Erythroblast (primary cell): ENCODE results near the gene LINGO1.

Source experiments
- DNase-seq, 2 experiments: peaks; one replicate each; lab custom pipeline; 2025; lab: John Stamatoyannopoulos, UW
- GATA1 ChIP-seq: IDR thresholded peaks from 2 replicates; pipeline ENCODE4 v1.6.1; 2011; ENCODE audit warnings: low read depth, mild to moderate bottlenecking, control low read depth, low read length, moderate library complexity
- POLR2A ChIP-seq: IDR thresholded peaks from 2 replicates; pipeline ENCODE4 v1.6.1; 2011; ENCODE audit warnings: mild to moderate bottlenecking, low read length

The LINGO1 gene

DNA sequence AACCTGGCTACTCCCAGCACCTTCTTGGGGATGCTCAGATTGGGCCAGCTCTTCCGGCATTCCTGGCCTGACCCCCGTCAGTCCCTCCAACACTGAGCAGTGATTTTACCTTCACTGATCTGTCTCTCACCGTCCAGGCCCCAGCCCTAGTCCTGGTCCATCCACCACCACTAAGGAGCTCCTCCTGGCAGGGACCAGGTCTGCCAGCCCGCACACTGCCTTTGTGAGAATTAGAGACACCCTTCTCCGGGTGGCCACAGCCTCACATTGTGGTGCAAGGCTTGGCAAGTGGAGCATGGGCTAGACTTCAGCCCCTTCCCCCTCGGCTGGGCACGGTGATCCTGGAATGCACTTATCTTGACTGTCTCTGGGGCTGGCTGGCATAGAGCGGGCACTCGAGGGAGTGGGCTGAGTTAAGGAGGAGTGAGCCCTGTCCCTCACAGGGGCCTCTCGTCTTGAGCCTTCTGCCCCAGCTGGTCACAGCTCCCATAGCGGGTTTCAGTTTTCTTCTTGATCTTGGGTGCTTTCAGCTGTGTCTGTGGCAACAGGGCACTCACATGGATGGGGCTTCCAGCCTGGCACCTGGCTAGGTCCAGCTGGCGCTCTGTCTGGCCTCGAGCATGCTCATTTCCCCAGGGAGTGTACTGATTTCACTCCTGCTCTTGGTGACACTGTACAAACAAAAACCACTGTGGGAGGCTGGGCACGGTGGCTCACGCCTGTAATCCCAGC is 53.9 kb downstream of the LINGO1 start:
- DNase-seq: no peak
- TF ChIP-seq POLR2A: no peak
- no peak for TF ChIP-seq GATA1

DNA sequence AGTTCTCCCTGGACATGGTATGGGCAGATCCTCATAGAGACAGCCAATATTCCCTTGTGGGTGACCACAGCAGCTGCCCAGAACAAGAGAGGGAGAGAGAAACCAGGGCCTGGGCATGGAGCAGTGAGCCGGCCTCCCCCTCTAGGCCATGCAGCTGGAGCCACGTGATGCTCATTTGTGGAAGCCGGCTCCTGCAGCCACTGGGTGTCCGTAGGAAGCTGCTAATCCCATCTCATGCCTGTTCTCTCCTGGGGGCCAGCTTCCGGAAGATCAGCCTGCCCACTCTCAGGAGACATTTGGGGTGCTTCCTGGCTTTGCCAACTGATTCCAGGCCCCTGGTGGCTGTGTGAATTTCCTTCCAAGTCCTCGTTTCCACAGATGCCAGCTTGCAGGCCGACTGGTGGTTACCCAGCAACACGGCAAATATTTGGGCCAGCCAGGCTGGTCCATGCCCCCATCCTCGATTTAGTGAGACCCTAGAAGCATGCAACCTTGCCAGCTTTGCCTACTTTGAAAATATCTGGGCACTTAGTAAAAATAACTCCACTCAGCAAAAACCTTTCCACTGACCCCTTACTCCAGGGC is 55.3 kb downstream of the LINGO1 start:
- TF ChIP-seq GATA1 (no peak), POLR2A (no peak)
- no peak for DNase-seq

DNA sequence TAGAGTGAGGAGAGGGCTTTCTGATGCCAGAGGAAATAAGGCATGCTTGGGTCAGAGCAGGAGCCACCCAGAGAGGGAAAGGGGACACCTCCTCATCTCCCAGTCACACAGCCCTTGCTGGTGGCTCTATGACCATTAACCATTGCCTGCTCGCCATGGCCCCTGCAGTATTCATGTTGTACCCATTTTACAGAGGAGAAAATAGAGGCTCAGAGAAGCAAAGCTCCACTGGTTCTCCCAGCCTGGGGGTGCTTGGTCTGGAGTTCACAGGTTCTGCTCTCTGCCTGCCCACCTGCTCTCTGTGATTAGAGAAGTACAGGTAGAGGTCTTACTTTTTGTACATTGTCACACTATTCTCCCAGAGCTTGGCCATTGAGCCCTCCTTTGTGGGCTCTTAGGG is 56.2 kb downstream of the LINGO1 start:
- TF ChIP-seq GATA1: no peak
- TF ChIP-seq POLR2A: no peak
- DNase-seq: no peak

DNA sequence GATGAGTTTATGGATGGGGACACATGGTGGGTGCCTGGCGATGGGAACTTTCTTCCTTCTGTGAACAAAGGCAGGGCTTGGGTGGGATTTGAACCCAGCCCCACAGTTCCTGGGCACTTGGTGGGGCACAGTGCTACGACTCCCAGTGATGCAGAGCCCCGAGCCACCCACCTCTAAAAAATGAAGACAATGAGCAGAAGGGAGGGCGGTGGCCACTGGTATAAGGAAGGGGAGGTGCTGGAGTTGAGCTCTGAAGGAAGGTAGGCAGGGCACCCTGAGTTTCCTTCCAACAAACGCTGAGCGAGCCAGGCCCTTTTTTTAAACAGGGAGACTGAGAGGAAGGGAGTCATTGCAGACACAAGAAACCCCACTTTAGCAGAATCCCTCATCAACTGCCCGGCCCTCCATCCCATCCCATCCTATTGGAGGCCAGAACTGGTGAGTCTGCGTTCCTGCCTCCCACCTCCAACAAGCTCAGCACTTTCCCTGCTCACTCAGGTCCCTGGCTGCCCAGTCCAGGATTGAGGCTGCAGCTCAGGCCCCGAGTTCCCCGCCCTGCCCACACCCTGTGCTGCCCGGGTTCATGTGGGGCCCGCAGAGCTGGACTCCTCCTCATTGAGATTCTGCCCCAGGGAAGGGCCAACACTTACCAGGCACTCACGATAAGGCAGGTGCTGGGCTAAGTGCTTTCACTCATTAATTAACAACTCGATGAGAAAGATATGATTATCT is 57.3 kb downstream of the LINGO1 start:
- TF ChIP-seq GATA1 (no peak), POLR2A (no peak)
- no peak for DNase-seq

DNA sequence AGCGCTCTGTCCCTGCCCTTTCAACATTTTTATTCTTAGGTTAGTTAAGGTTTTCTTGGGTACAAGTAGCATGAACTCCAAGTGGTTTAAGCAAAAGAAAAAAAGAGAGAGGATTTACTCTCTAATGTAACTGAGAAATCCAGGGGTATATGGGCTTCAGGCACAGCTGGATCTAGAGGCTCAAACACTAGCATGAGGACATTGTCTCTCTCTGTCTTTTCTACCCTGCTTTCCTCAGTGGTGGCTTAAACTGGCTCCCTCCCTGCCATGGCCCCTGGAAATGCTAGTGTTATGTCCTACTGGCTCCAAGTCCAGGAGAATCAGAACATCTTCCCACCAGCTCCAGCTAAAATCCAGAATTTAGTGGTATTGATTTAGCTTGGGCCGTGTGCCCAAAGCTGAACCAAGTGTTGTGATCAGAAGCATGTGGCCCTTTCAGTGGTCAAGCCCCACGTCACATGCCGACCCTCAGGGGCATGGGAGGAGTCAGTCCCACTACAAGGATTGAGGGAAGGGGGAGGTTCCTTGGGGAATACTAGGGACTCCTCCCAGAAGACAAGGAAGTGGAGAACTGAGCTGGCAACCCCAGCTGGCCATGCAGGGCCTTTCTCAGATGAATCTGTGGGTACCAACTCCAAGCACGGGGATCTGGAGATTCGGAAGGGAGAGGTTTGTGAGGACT is 58.0 kb downstream of the LINGO1 start:
- DNase-seq: no peak
- TF ChIP-seq GATA1: no peak
- no peak for TF ChIP-seq POLR2A

DNA sequence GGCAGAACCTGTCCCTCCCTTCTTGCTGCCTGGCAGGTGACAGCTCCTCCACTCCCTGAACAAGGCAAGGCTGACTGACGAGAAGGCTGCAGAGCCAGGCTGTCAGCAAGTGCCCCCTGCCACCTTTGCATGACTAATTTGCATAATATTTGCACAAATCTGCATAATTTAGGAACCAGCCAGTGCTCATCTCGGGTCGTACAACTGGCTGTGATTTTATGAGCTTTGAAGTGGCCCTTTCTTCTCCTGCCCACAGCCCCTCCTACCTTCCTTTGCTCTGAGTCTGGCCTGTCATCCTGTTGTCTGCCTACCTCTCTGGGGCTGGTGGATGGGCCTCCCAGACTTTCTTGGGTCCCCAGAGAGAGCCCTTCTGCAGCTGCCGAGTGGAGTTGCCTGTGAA is 58.9 kb downstream of the LINGO1 start:
- DNase-seq: no peak
- TF ChIP-seq GATA1: no peak
- no peak for TF ChIP-seq POLR2A

DNA sequence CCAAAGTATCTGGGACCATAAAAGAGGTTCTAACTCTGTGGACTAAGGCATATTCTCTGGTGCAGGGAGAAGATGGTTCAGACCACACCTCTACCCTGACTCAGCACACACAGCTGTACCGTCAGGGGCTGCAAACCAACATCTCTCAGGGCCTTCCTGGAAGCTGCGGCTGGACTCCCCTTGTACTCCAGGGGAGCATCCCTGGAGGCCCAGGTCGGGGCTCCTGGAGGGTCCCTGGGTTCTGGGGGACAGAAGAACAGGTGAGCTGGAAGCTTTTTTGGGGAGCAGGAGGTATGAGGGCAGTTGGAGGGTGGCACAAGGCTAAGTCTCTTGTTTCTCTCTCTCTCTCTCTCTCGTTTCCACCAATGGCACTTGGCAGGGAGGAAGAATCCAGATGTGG is 60.5 kb downstream of the LINGO1 start:
- DNase-seq: no peak
- no peak for TF ChIP-seq POLR2A
- no peak for TF ChIP-seq GATA1

DNA sequence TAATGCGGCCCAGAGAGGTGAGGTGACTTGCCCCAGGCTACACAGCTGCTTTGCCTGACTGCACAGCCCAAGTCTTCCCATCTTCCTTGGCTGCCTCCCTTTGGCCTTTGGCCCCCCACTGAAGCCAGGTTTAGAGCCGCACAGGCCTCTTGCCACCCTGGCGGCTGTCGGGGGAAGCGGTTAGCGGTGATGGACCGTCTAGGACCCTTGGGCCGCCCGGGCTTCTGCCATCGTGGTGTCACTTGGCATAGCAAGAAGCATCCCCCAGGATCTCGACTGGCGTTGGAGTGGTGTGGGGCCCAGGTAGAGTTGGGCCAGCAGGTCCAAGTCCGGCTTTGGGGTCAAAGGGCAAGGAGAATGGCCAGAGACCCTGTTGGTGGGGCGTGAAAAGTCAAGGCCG is 61.0 kb downstream of the LINGO1 start:
- DNase-seq: no peak
- no peak for TF ChIP-seq POLR2A
- TF ChIP-seq GATA1: no peak

DNA sequence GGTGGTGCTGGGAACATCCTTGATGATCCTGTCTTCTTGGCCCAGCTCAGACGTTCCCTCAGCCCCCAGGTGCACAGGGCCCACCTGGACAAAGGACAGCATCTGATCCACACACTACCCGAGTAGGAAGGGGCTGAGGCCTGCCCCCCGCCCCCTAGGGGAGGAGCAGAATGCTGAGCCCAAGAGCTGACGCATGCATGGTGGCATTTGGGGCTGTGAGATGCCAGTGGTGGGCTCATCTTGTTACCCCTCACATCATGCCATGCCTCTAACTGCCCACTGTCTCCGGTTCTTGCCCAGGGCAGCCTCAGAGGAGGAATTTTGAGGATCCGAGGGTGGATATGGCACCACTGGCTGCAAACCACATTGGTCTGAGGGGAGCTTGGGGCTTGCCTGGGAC is 61.5 kb downstream of the LINGO1 start:
- no peak for DNase-seq
- no peak for TF ChIP-seq POLR2A
- no peak for TF ChIP-seq GATA1

DNA sequence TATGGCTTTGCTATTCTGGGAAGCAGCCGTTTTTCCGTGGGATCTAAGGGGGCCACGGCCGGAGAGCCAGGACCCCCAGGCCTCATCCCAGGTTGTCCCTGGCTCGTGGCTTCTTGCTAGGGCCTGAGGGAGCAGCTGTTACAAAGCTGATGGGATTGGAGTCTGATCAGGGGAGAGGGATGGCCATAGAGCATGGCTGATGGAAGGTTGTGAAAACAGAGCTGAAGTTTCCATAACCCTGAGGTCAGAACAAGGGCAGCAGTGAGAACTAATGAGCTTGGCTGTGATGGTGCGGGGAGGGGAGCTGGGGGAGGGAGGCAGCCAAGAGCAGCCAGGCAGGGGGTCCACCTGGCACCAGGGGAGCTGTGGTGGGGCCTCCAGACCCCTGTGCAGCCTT is 63.0 kb downstream of the LINGO1 start:
- no peak for DNase-seq
- TF ChIP-seq GATA1: no peak
- no peak for TF ChIP-seq POLR2A

DNA sequence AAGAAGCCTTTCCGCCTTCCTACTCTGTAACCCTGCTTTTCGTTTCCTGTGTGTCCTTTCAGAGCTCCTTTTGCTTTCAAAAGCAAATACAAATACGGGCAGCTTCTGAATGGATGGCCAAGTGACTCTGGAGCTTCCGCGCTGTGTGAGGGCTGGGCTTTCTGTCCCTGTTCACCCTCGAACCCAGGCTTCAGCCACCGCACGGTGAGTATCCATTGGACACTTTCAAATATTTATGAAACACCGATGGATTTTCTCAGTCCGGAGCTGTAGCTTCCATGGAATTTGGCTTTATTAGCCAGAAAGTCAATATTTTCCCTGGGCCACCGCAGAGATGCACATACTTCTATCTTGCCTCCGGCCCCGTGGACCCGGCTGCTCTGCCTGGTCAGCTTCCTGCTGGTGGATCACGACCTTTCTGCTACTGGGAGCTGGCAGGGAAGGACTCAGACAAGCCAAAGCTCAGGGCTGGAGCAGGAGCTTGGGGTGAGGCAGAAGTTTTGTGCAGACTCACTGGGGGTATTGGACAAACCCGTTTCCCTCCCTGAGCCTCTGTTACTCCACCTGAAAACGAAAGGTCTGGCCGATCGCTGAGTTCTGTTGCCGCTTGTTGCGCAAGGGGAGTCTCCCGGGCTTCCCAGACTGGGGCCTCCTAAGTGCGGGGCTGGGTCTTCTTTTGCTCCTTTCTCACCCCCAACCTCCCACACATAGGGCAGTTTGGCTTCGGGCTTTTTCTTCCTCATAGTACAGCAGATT is 63.6 kb downstream of the LINGO1 start:
- peak in 1 of 2 experiments; percentile 10 for DNase-seq
- no peak for TF ChIP-seq GATA1
- TF ChIP-seq POLR2A: no peak

DNA sequence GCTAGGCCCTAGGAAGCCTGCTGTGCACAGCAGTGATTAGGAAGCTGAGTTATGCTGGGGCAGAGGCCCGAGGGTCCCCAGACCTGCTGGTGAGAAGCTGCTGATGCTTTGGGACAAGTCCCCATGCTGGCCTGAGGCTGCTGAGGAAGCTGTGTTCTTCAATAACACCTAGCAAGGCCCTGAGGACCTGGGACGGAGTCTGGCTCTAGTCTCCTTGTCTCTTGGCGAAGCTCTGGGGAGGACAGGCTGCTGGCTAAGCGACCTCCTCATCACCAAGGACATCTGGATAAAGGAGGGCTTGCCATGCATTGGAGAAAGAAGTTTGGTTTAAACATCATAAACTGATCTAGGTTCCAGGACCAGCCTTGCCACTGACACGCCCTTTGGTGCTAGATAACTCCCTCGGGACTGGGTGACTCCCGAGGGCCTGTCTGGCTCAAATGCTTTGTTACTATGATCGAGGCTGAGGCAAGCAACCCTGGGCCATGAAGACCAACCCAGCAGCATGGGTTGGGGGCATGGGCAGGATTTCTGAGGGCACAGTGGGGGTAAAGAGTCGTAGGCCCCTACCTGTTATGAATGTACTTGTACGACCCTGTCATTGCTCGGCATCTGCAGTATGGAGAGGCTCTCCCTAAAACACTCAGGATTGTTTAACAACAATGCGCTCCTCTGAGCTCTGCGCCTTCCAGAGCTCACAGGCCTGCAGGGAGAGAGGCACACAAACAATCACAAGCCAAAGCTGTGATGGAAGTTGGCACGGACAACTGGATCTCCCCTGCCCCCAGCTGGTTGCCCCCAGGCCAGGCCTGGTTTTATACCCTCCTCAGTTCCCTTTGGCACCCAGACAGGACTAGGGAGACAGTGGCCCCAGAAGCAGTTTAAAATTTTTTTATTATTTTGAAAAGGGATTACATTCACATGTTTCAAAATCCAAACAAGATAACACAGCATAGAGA is 64.4 kb downstream of the LINGO1 start:
- TF ChIP-seq GATA1: no peak
- no peak for TF ChIP-seq POLR2A
- DNase-seq: no peak
